Right lobe of liver (tissue), 4 donors: ENCODE measurements around the gene CTCF.

Experiments used
- POLR2A ChIP-seq: fragments of 450-650 bp; IDR thresholded peaks from one replicate; pipeline ENCODE4 v1.6.1; 2017; ENCODE audit warnings: antibody characterized with exemption, mild to moderate bottlenecking
- TF ChIP-seq, protein P1 (sequence below), 4 donors: fragments of 200-600 bp in 3 of 4; fragments of 450-650 bp in 1 of 4; IDR thresholded peaks; one replicate each; pipeline versions ENCODE4 v1.5.1 to v1.8.0; 2016 to 2022; ENCODE audit warnings: antibody characterized with exemption in 4 of 4, mild to moderate bottlenecking in 2 of 4
- donor health status: DM: no; HTN: no; CAD: no.
- donor health status: DM: no; HTN: no; CAD: no.
- donor health status: DM: no; HTN: yes; CAD: no.

GRCh38 chr16:67539691-67540635 is 22.4 kb upstream of the CTCF start:
- TF ChIP-seq, protein P1, sequence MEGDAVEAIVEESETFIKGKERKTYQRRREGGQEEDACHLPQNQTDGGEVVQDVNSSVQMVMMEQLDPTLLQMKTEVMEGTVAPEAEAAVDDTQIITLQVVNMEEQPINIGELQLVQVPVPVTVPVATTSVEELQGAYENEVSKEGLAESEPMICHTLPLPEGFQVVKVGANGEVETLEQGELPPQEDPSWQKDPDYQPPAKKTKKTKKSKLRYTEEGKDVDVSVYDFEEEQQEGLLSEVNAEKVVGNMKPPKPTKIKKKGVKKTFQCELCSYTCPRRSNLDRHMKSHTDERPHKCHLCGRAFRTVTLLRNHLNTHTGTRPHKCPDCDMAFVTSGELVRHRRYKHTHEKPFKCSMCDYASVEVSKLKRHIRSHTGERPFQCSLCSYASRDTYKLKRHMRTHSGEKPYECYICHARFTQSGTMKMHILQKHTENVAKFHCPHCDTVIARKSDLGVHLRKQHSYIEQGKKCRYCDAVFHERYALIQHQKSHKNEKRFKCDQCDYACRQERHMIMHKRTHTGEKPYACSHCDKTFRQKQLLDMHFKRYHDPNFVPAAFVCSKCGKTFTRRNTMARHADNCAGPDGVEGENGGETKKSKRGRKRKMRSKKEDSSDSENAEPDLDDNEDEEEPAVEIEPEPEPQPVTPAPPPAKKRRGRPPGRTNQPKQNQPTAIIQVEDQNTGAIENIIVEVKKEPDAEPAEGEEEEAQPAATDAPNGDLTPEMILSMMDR (IDR thresholded peaks at IDR 0.05): no peak
- TF ChIP-seq POLR2A: no peak
